Measurements from ENCODE around the gene NR1H3. TPM values are rescaled to one million over a fixed set of nuclear protein-coding genes. Genes with fewer than 3 reads are reported as not detected.
A peak's percentile ranks its signal among the peaks of the same experiment; 100 is the strongest.

Gene NR1H3
- total RNA-seq, 3 donors from 2014 or later (not counting 1 experiment from before 2014, with no cell fraction given) = 11.3 to 26.0 (median 13.5) TPM

- ATAC-seq = peak; percentile 67 to 90 (median 82)
- H3K9me3 ChIP-seq (ENCODE audit: control insufficient read depth, insufficient read depth, low read length) = no peaks in the 10 kb centered on the region
- peak overlapping the region; percentile 95 to 98 for H3K27ac Mint-ChIP-seq
- intact Hi-C loops (cut with micrococcal nuclease) = loop anchor here (1.0 to 2.0 kb wide), 3 partner anchors 35 to 57 kb away; partner anchors contain the start of genes ACP2 and ARFGAP2
- peak overlapping the region; percentile 96 for H3K27ac ChIP-seq (ENCODE audit: low read length)
- WGBS (ENCODE audit: insufficient coverage) = 13% methylated on average over 20 of the region's 20 CpGs
- peak; percentile 65 to 89 for DNase-seq
- H3K4me1 Mint-ChIP-seq = peaks cover 30 to 36% of the 10 kb centered on the region in 2 donors
- H3K4me1 ChIP-seq (ENCODE audit: control insufficient read depth, insufficient read depth, low read length) = peaks cover 32% of the 10 kb centered on the region
- H3K4me3 ChIP-seq (ENCODE audit: low read length) = peak overlapping the region; percentile 98
- H3K36me3 Mint-ChIP-seq = no peaks in the 10 kb centered on the region
- H3K27me3 Mint-ChIP-seq (ENCODE audit: low read depth in 2 of 2) = no peaks in the 10 kb centered on the region
- no peak for TF ChIP-seq CTCF (IDR thresholded peaks at IDR 0.05)
- no peaks in the 10 kb centered on the region for H3K9me3 Mint-ChIP-seq
- peak overlapping the region; percentile 99 for H3K4me3 Mint-ChIP-seq
- H3K36me3 ChIP-seq (ENCODE audit: control insufficient read depth, insufficient read depth, low read length) = no peaks in the 10 kb centered on the region
- H3K27me3 ChIP-seq (ENCODE audit: control insufficient read depth, insufficient read depth, low read length) = no peaks in the 10 kb centered on the region
These were observed 43.7 kb upstream of the NR1H3 start for GRCh38 chr11:47213950-47214565.

GRCh38 chr11:47215366-47215910, 42.4 kb upstream of the NR1H3 start:
- Mint-ChIP-seq H3K9me3 (no peaks in the 10 kb centered on the region), H3K4me3 (peak overlapping the region; percentile 99), H3K27ac (peak overlapping the region; percentile 95 to 98), H3K36me3 (no peaks in the 10 kb centered on the region), H3K27me3 (ENCODE audit: low read depth in 2 of 2) (no peaks in the 10 kb centered on the region), H3K4me1 (peaks cover 30 to 36% of the 10 kb centered on the region in 2 donors)
- no peak for TF ChIP-seq CTCF (IDR thresholded peaks at IDR 0.05)
- H3K9me3 ChIP-seq (ENCODE audit: control insufficient read depth, insufficient read depth, low read length) = no peaks in the 10 kb centered on the region
- 2% methylated on average over 13 of the region's 15 CpGs for WGBS (ENCODE audit: insufficient coverage)
- intact Hi-C loops (cut with micrococcal nuclease) = loop anchor here (2.0 kb wide), 2 partner anchors 33 to 39 kb away; partner anchors contain the start of genes ACP2 and ARFGAP2
- peak overlapping the region; percentile 98 for H3K4me3 ChIP-seq (ENCODE audit: low read length)
- peaks cover 5% of the 10 kb centered on the region for H3K36me3 ChIP-seq (ENCODE audit: control insufficient read depth, insufficient read depth, low read length)
- H3K27ac ChIP-seq (ENCODE audit: low read length) = peak overlapping the region; percentile 96
- peaks cover 32% of the 10 kb centered on the region for H3K4me1 ChIP-seq (ENCODE audit: control insufficient read depth, insufficient read depth, low read length)
- no peaks in the 10 kb centered on the region for H3K27me3 ChIP-seq (ENCODE audit: control insufficient read depth, insufficient read depth, low read length)
- ATAC-seq (no peak), DNase-seq (no peak)

- Histone ChIP-seq H3K9me3 (ENCODE audit: control insufficient read depth, insufficient read depth, low read length) (no peaks in the 10 kb centered on the region), H3K4me3 (ENCODE audit: low read length) (peak overlapping the region; percentile 98), H3K27ac (ENCODE audit: low read length) (peak overlapping the region; percentile 96), H3K4me1 (ENCODE audit: control insufficient read depth, insufficient read depth, low read length) (peaks cover 32% of the 10 kb centered on the region), H3K27me3 (ENCODE audit: control insufficient read depth, insufficient read depth, low read length) (no peaks in the 10 kb centered on the region), H3K36me3 (ENCODE audit: control insufficient read depth, insufficient read depth, low read length) (peaks cover 8% of the 10 kb centered on the region)
- Mint-ChIP-seq H3K4me1 (peaks cover 30 to 36% of the 10 kb centered on the region in 2 donors), H3K4me3 (peak overlapping the region; percentile 99), H3K27me3 (ENCODE audit: low read depth in 2 of 2) (no peaks in the 10 kb centered on the region), H3K36me3 (no peaks in the 10 kb centered on the region), H3K27ac (peak overlapping the region; percentile 95 to 98), H3K9me3 (no peaks in the 10 kb centered on the region)
- TF ChIP-seq CTCF (IDR thresholded peaks at IDR 0.05) = no peak
- DNase-seq = peak; percentile 18 to 73
- peak in 1 of 3 donors; percentile 7 for ATAC-seq
- intact Hi-C loops (cut with micrococcal nuclease) = no loop called here
- WGBS (ENCODE audit: insufficient coverage) = 19% methylated on average over 12 of the region's 12 CpGs
These were observed 41.5 kb upstream of the NR1H3 start for GRCh38 chr11:47216121-47216798.
